NCI-H2196 treated with DMSO at 0.1 percent for 48 hours (cell line): ENCODE data around the gene SFTA2.
A peak's percentile ranks its signal among the peaks of the same experiment; 100 is the strongest.
"Not testable (repeated sequence)": the region's sequence is repeated elsewhere in the genome, so short reads cannot be mapped to it uniquely, and the experiment has no call there.

Source experiments
- DNase-seq: peaks from one replicate; lab custom pipeline; 2025; ENCODE audit not compliant: unreplicated experiment; lab: John Stamatoyannopoulos, UW

Gene SFTA2

GRCh38 chr6:30944051-30944450 is 12.1 kb upstream of the SFTA2 start:
- DNase-seq, result no peak

DNA sequence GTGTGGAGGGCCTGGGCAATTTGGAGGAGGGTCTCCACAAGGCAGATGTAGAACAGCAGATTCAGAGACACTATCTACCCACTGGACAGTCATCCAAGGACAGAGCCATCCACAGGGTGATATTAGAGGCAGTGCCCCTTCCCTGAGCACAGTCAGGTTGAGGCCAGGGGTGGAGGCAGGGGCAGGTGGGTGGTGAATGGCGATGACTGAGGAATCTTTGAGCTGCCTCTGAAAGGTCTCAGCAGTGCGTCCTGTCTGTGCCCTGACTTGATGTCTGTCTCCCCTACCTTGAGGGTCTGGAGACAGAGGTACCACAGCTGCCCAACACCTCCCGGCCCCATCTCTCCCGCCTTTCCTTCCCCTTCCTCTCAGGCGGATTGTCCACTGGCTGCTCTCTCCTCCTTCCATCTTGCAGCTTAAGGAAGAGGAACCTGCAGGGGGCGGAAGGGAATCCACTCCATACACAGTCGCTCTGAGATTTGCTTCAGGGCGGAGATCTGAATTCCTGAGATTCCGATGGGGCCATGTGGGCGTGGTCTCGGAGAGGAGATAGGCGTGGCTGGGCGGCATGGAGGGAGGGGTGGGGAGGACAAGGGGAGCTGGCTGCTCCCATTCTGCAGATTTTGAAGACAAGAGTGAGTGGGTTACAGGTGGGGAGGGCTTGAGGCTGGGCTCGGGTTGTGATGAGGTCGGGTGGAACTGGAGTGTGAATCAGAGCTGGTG is 10.5 kb upstream of the SFTA2 start:
- no peak for DNase-seq

DNA sequence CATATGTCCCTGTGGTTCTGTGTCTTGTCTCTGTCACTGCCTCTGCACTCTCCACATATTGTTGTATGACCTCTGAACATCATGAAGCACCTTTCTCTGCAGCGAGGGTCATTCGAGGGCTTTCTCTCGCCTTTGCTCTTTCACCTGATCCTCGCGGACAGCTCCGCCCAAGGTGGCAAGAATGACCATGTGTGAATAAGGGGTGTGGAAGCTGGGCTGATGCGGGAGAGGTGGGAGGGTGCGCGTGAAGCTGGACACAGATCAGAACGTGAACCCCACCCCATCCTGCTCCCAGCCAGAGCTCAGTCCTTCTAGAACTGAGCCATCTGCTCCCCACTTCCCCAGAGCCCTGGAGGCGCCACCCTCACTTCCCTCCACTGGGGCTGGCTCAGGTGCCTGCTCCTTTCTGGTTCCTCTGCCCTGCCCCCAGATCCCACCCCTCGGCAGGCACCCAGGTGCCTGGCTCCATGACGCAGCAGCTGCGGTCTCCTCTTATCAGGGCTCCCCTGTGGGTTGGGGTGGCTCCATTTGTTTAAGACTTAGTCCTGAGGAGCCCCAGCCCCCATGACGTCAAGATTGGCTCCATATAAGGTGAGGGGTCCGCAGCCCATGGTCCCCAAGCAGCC is 8.5 kb upstream of the SFTA2 start, which contains the start of gene MUCL3:
Gene MUCL3, plus strand, starts transcription at position 613 of the 626 bp plus-strand sequence. CDS start 27 bp downstream, outside the sequence.
- no peak for DNase-seq

DNA sequence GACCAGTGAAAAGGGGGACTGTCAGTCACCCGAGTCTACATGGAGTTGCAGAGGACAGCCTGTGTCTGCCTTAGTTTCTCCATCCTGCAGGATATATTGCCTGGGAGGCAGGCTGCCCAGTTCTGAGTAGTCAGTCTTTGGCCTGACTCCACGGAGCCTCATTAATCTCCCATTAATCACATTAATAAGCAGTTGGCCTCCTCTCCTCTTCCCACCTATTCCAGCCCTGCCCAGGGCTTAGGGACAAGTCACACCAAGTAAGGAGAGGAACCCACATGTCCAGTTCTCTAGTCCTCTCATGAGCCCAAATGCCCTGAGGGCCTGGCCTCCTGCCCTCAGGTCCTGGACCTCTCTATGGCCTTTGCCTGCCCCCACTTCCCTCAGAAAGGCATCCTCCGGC is 7.5 kb upstream of the SFTA2 start:
- no peak for DNase-seq

- no peak for DNase-seq
These were observed 6.8 kb upstream of the SFTA2 start for GRCh38 chr6:30938730-30939129.

DNA sequence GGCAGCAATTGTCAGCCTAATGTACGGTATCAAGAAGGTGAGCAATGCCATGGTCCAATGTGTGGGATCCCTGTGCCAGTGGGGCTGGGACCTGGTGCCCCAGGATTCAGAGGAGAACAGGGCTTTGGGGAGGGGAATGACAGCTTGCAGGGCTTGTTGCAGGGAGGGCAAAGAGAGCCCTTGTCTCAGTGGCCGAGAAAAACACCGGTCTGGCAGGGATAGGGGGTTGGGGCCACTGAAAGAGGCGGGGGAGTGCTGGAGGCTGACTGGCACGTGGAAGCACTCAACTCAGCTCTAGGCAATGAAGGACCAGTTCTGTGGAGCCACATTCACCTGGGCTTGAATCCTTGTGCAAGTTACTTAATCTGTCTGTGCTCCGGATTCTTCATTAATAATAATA is 5.3 kb upstream of the SFTA2 start:
- no peak for DNase-seq

DNA sequence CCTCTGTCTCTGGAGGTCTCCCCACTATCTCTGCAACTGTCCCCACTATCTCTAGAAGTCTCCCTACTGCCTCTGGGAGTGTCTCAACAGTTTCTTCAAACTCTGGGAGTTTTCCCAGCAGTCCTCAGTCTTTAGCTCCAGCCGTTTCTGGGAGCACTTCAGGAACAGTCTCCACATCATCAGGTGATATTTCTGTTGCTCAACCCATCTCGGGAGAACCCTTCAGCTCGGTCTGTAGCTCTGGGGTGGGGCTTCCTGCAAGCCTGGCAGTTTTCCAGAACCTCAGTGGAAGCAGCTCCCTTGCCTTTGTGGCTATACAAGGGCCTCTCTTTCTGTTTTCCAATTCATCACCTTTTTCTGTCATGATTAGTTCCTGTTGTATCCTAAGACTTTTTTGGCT is 3.0 kb upstream of the SFTA2 start:
- no peak for DNase-seq

DNA sequence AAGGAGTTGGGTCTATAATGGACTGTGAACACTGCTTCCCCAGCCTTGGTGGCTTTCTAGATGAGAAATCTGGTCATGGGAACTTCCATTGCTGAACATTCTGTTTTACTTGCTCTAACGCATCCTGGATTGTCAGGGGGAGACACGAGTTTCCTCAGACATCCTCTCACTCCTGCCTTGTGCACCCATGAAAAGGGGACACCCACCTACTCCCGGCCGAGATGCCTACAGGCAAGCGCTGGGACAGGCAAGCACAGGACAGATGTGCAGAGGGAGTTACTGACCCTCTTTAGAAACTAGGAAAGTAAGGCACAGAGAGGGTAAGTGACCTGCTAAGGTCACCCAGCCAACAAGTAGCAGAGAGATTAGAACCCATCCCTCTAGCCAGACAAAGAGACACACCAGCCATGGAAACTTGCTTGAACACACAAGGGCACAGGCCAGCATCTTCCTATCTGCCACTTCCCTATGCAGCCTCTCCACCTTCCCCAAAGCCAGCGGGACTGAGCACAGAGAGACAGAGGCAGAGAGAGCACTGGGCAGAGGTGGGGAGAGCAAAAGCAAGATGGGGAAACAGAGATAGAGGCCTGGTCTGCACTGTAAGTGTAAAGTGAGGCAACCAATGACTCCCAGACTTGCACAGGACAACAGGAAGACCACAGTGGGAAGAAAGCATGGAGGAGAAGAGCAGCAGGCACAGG is 845 bp upstream of the SFTA2 start:
- DNase-seq, result no peak

DNA sequence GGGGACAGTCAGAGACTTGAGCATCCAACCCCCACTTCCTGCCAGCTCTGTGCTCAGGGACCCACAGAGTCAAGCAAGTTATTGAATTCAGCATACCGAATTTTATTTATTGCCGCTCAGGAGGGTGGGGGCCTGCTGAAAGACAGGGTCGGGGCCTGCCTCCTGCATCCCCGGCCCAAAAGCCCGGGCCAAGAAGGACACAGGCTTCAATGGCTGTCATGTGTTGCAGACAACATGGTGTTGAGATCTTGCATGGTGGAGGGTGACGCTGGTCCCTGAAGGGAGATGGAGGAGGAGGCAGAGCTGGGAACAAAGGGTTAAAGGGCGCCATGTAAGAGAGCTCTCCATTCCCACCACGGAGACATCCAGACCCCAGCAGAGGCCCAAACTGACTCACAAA is 698 bp downstream of the SFTA2 start:
- no peak for DNase-seq

- no peak for DNase-seq
These were observed 1.5 kb downstream of the SFTA2 start for GRCh38 chr6:30930506-30930905.

DNA sequence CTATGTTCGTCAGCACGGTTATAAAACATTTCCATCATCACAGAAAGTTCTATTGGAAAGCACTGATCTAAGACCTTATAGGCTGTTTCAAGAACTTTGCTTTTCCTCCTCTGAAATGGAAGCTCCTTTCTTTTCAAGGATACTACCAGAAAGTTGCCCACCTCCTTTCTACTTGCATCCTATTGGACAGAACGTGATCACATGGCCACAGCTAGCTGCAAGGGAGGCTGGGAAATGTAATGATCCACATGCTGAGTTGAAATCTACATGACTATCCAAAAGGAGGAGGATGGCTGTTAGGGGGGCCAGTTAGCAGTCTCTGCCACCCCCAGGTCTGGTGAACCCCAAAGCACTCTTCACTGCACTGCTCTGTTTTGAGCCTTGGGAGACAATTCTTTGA is 3.3 kb downstream of the SFTA2 start:
- DNase-seq, result no peak

- not testable (repeated sequence) for DNase-seq
These were observed 4.9 kb downstream of the SFTA2 start for GRCh38 chr6:30927080-30927479.

DNA sequence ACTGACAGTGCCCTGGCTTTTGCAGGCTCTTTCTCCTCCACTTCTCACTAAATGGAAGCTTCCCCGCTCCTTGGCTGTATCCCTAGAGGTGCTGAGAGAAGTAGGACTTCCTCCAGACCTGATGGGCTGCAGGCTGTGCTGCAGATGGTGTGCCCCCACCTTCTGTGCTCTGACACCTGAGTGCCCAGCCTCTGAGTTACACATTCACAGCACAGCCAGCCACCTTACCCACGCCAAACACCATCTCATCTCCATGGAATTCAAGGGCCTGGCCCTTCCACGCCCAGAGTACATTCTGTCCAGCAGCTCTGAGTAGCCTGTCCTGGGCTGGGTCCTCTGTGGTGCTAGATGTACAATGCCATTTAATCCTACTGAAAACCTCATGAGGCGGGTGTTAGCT is 5.3 kb downstream of the SFTA2 start:
- no peak for DNase-seq

- not testable (repeated sequence) for DNase-seq
These were observed 7.8 kb downstream of the SFTA2 start for GRCh38 chr6:30924040-30924627.

- no peak for DNase-seq
These were observed 9.5 kb downstream of the SFTA2 start for GRCh38 chr6:30922447-30922852.

- no peak for DNase-seq
These were observed 13.3 kb downstream of the SFTA2 start for GRCh38 chr6:30918670-30919069.

GRCh38 chr6:30917487-30917886 is 14.5 kb downstream of the SFTA2 start:
- DNase-seq, result no peak

DNA sequence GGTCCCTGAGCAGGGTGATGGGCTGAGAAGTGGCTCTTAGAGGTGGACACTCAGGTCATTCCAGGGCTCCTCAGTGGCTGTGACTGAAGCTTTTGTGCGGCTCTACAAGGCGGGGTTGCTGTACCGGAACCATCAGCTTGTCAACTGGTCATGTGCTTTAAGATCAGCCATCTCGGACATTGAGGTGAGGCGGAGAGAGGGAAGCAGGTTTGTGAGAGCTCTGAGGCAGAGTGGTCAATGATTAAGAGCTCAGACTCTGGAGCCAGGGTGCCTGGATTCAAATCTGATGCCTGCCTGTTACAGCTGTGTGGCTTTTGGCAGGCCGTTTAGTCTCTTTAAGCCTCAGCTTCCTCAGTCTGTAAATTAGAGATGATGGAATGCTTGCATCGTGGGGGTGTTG is 14.9 kb downstream of the SFTA2 start:
- DNase-seq, result no peak

GRCh38 chr6:30915591-30915946 is 16.4 kb downstream of the SFTA2 start:
- peak; percentile 40 for DNase-seq

DNA sequence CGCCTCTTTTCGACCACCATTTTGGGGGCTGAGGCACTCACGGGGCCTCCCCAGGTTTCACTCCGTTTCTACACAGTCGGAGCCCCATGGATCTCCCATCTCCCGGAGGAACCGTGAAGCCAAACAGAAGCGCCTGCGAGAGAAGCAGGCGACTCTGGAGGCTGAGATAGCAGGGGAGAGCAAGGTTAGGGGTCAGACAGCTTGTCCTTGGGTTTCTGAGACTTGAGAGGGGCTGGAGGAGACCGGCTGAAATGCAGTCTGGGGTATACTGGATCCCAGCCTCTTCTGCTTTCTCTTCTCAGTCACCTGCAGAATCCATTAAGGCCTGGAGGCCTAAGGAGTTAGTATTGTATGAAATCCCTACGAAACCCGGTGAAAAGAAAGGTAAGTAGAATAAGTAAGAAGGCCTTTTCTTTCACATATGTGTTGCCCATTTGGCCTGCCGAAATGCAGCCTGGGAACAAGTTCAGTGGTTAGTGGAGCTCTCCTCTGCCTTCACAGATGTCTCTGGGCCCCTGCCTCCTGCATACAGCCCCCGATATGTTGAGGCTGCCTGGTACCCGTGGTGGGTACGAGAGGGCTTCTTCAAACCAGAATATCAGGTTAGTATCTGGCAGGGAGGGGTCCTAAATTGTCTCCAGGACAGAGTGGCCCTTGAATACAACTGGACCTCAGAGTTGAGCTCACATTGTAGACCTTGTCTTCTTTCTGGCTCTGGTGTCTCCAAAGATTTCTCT is 16.9 kb downstream of the SFTA2 start:
- no peak for DNase-seq
